ENCODE results near the gene GPR157.
"Not testable (repeated sequence)": the region's sequence is repeated elsewhere in the genome, so short reads cannot be mapped to it uniquely, and the experiment has no call there.

The GPR157 gene

DNA sequence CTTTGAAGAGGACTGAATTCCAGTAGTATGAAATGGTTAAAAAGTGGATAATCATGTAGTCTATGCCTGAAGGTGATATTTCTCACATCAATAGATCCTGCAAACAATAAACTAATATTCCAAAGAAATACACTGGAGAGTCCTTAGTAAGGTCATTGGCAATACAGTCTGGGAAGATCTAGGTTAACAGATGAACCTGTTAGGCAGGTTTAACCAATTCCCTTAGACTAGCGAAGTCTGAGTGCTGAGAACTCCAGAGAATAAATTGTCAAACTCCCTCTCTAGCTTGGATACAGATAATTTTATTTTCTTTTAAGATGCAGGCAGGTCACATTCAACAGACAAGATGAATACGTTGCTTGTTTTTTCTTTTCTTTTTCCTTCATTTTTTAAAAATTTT is 2.4 kb downstream of the GPR157 start:
- Histone ChIP-seq H3K36me3 (no peaks in the 10 kb centered on the region), H3K27me3 (ENCODE audit: insufficient read depth, low read depth, severe bottlenecking) (no peaks in the 10 kb centered on the region), H3K9me3 (ENCODE audit: severe bottlenecking) (no peaks in the 10 kb centered on the region), H3K4me3 (ENCODE audit: low read depth, low read length) (no peak overlapping the region), H3K27ac (no peak overlapping the region)
- no peak for TF ChIP-seq CTCF (IDR thresholded peaks at IDR 0.05; ENCODE audit: low read depth, low read length)
- DNase-seq: no peak

- H3K4me3 ChIP-seq (ENCODE audit: low read depth, low read length); H3K27ac ChIP-seq; H3K27me3 ChIP-seq (ENCODE audit: insufficient read depth, low read depth, severe bottlenecking); H3K9me3 ChIP-seq (ENCODE audit: severe bottlenecking); DNase-seq; H3K36me3 ChIP-seq: not testable (repeated sequence)
Observed at GRCh38 chr1:9125847-9126246, 3.1 kb downstream of the GPR157 start.

DNA sequence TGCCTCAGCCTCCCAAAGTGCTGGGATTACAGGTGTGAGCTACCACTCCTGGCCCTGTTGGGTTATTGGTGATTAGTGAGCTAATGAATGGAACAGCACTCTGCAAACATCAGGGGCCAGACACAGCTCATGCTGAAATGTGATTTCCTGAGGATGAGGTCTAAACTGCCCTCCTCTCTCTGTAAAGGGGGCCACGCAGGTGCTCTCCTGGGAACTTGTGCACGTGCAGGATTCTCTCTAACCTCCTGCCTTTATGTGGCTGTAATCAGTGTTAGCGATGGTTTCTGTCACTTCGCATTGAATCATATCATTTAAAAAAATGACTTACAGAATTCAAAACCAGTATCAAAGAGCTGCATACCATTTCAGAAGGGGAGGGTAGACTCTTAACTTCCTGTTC is 3.6 kb downstream of the GPR157 start:
- H3K4me3 ChIP-seq (ENCODE audit: low read depth, low read length): no peak overlapping the region
- no peak for TF ChIP-seq CTCF (IDR thresholded peaks at IDR 0.05; ENCODE audit: low read depth, low read length)
- H3K27me3 ChIP-seq (ENCODE audit: insufficient read depth, low read depth, severe bottlenecking): no peaks in the 10 kb centered on the region
- DNase-seq: no peak
- H3K36me3 ChIP-seq: no peaks in the 10 kb centered on the region
- H3K27ac ChIP-seq: no peak overlapping the region
- H3K9me3 ChIP-seq (ENCODE audit: severe bottlenecking): no peaks in the 10 kb centered on the region

- not testable (repeated sequence) for H3K4me3 ChIP-seq (ENCODE audit: low read depth, low read length); H3K9me3 ChIP-seq (ENCODE audit: severe bottlenecking); H3K27me3 ChIP-seq (ENCODE audit: insufficient read depth, low read depth, severe bottlenecking); DNase-seq; H3K27ac ChIP-seq; H3K36me3 ChIP-seq
Observed at GRCh38 chr1:9124389-9124788, 4.5 kb downstream of the GPR157 start.

GRCh38 chr1:9123665-9124064 is 5.2 kb downstream of the GPR157 start:
- not testable (repeated sequence) for H3K27ac ChIP-seq; H3K27me3 ChIP-seq (ENCODE audit: insufficient read depth, low read depth, severe bottlenecking); H3K4me3 ChIP-seq (ENCODE audit: low read depth, low read length); DNase-seq; H3K9me3 ChIP-seq (ENCODE audit: severe bottlenecking); H3K36me3 ChIP-seq

DNA sequence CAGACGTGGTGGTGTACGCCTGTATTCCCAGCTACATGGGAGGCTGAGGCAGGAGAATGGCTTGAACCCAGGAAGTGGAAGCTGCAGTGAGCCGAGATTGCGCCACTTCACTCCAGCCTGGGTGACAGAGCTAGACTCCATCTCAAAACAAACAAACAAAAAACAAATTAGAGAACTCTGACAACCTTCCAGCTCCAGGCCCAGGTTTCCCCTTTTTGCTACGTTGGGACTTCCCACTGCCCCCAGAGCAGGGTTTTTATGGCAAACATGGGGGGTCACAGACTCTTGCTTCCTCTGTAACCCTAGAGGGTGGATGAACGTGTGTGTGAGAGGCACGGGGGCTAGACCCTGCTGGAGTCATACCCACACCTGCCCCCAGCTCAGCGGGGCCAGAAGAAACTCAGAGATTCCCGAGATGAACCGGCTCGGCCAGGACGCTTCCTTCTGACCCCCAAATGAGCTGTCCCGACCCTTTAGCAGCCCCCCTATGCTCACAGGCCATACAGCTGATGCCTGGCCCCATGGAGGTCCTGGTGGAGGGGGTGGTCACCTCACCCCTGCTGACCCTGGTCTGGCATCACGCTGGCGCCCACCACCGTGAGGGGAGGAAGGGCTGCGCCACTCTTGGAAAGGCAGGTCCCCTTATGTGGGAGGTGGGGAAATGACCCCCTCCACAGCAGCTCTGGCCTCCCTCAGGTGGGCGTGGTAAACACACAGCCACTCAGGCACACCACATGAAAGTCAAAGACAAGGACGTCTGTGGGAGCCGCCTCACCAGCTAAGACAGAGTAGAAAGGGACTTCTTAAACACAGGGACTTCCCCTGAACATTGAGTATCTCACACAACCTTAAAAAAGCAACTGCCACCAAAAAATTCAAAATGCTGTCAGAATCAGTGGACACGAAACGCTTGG is 7.1 kb downstream of the GPR157 start:
- no peaks in the 10 kb centered on the region for H3K27me3 ChIP-seq (ENCODE audit: insufficient read depth, low read depth, severe bottlenecking)
- no peak for TF ChIP-seq CTCF (IDR thresholded peaks at IDR 0.05; ENCODE audit: low read depth, low read length)
- no peak overlapping the region for H3K27ac ChIP-seq
- no peak overlapping the region for H3K4me3 ChIP-seq (ENCODE audit: low read depth, low read length)
- DNase-seq: no peak
- no peaks in the 10 kb centered on the region for H3K9me3 ChIP-seq (ENCODE audit: severe bottlenecking)
- H3K36me3 ChIP-seq: no peaks in the 10 kb centered on the region

- no peaks in the 10 kb centered on the region for H3K36me3 ChIP-seq
- no peak overlapping the region for H3K4me3 ChIP-seq (ENCODE audit: low read depth, low read length)
- no peak for DNase-seq
- H3K9me3 ChIP-seq (ENCODE audit: severe bottlenecking): no peaks in the 10 kb centered on the region
- no peak for TF ChIP-seq CTCF (IDR thresholded peaks at IDR 0.05; ENCODE audit: low read depth, low read length)
- H3K27ac ChIP-seq: no peak overlapping the region
- no peaks in the 10 kb centered on the region for H3K27me3 ChIP-seq (ENCODE audit: insufficient read depth, low read depth, severe bottlenecking)
Observed at GRCh38 chr1:9120312-9120958, 8.5 kb downstream of the GPR157 start.

All from WERI-Rb-1 (cell line).